ENCODE data around the gene CCR7.

The CCR7 gene

GRCh38 chr17:40600486-40601046 is 35.3 kb upstream of the CCR7 start:
- no peak overlapping the region for H3K27ac ChIP-seq
- TF ChIP-seq ZFX (IDR thresholded peaks at IDR 0.05): no peak
- TF ChIP-seq CTCF (conservative IDR thresholded peaks at IDR 0.05): no peak

GRCh38 chr17:40599468-40599763 is 34.1 kb upstream of the CCR7 start:
- no peak overlapping the region for H3K27ac ChIP-seq

GRCh38 chr17:40598619-40599467 is 33.6 kb upstream of the CCR7 start:
- no peak for TF ChIP-seq CTCF (conservative IDR thresholded peaks at IDR 0.05)
- H3K27ac ChIP-seq: no peak overlapping the region

More at GRCh38 chr17:40599468-40599763, 34.1 kb upstream of the CCR7 start:
- TF ChIP-seq CTCF (conservative IDR thresholded peaks at IDR 0.05) (no peak), ZFX (IDR thresholded peaks at IDR 0.05) (no peak)

- H3K27ac ChIP-seq: no peak overlapping the region
- TF ChIP-seq CTCF (conservative IDR thresholded peaks at IDR 0.05) (no peak), ZFX (IDR thresholded peaks at IDR 0.05) (no peak)
These were observed 33.0 kb upstream of the CCR7 start for GRCh38 chr17:40598301-40598618.

- no peak overlapping the region for H3K27ac ChIP-seq
- TF ChIP-seq ZFX (IDR thresholded peaks at IDR 0.05): no peak
- no peak for TF ChIP-seq CTCF (conservative IDR thresholded peaks at IDR 0.05)
These were observed 32.5 kb upstream of the CCR7 start for GRCh38 chr17:40597556-40598300.

GRCh38 chr17:40597156-40597555 is 31.9 kb upstream of the CCR7 start:
- H3K27ac ChIP-seq: no peak overlapping the region
- TF ChIP-seq CTCF (conservative IDR thresholded peaks at IDR 0.05): no peak

GRCh38 chr17:40596261-40596919 is 31.1 kb upstream of the CCR7 start:
- TF ChIP-seq CTCF (conservative IDR thresholded peaks at IDR 0.05) (no peak), ZFX (IDR thresholded peaks at IDR 0.05) (no peak)
- no peak overlapping the region for H3K27ac ChIP-seq
